Measurements from ENCODE around the gene MED19. TPM values are rescaled to one million over a fixed set of nuclear protein-coding genes. Genes with fewer than 3 reads are reported as not detected.
"Not testable (repeated sequence)": the region's sequence is repeated elsewhere in the genome, so short reads cannot be mapped to it uniquely, and the experiment has no call there.

MED19 gene
- total RNA-seq, 1 experiment from 2014 or later, result 29.7 TPM

- DNase-seq (ENCODE audit: low spot score), result no peak
Observed at GRCh38 chr11:57704932-57705331, 7.1 kb downstream of the MED19 start.

- no peak for DNase-seq (ENCODE audit: low spot score)
Observed at GRCh38 chr11:57703341-57703740, 8.7 kb downstream of the MED19 start.

GRCh38 chr11:57700425-57700824, 11.6 kb downstream of the MED19 start:
- DNase-seq (ENCODE audit: low spot score), result no peak

- no peak for DNase-seq (ENCODE audit: low spot score)
Observed at GRCh38 chr11:57699813-57700212, 12.2 kb downstream of the MED19 start.

- no peak for DNase-seq (ENCODE audit: low spot score)
Observed at GRCh38 chr11:57698843-57699365, 13.1 kb downstream of the MED19 start.

GRCh38 chr11:57690474-57690873, 21.5 kb downstream of the MED19 start:
- not testable (repeated sequence) for DNase-seq (ENCODE audit: low spot score)

GRCh38 chr11:57681168-57681567, 30.8 kb downstream of the MED19 start:
- no peak for DNase-seq (ENCODE audit: low spot score)

- DNase-seq (ENCODE audit: low spot score), result no peak
Observed at GRCh38 chr11:57680552-57680874, 31.5 kb downstream of the MED19 start.

- DNase-seq (ENCODE audit: low spot score), result no peak
Observed at GRCh38 chr11:57679396-57679795, 32.6 kb downstream of the MED19 start.

GRCh38 chr11:57675176-57675941, 36.7 kb downstream of the MED19 start:
- no peak for DNase-seq (ENCODE audit: low spot score)

- DNase-seq (ENCODE audit: low spot score), result no peak
Observed at GRCh38 chr11:57674251-57674650, 37.8 kb downstream of the MED19 start.

- DNase-seq (ENCODE audit: low spot score), result no peak
Observed at GRCh38 chr11:57668434-57668782, 43.6 kb downstream of the MED19 start.

GRCh38 chr11:57667736-57668433, 44.1 kb downstream of the MED19 start, which contains the start of gene ZDHHC5:
Gene ZDHHC5 (plus strand): TSS chr11:57668114. CDS start chr11:57673091, 4,977 bp downstream.
- DNase-seq (ENCODE audit: low spot score), result peak; percentile 99

- peak; percentile 97 for DNase-seq (ENCODE audit: low spot score)
Observed at GRCh38 chr11:57667117-57667735, 44.8 kb downstream of the MED19 start.

- DNase-seq (ENCODE audit: low spot score), result no peak
Observed at GRCh38 chr11:57663975-57664374, 48.0 kb downstream of the MED19 start.

GRCh38 chr11:57662893-57663292, 49.1 kb downstream of the MED19 start:
- DNase-seq (ENCODE audit: low spot score), result no peak

- DNase-seq (ENCODE audit: low spot score), result no peak
Observed at GRCh38 chr11:57659669-57660068, 52.3 kb downstream of the MED19 start.

GRCh38 chr11:57658023-57658361, 54.0 kb downstream of the MED19 start:
- no peak for DNase-seq (ENCODE audit: low spot score)

GRCh38 chr11:57657194-57658022, 54.6 kb downstream of the MED19 start, which contains the start of gene CLP1:
Gene CLP1 (plus strand): TSS chr11:57657762. CDS start chr11:57659477, 1,715 bp downstream.
- peak; percentile 99 for DNase-seq (ENCODE audit: low spot score)

- no peak for DNase-seq (ENCODE audit: low spot score)
Observed at GRCh38 chr11:57656885-57657193, 55.2 kb downstream of the MED19 start.
